Natural killer cell treated with Interleukin-12 subunit alpha and Interleukin-12 subunit beta and Interleukin-15 and Interleukin-18, amount 100 ng/mL, for 72 hours (primary cell): Measurements from ENCODE around the gene CPNE5. TPM values are rescaled to one million over a fixed set of nuclear protein-coding genes. Genes with fewer than 3 reads are reported as not detected.

Source experiments
- ATAC-seq, 2 donors: fragments of 150-1000 bp; cut with Tn5 transposase in 1 of 2; sonication (Bioruptor Pico), chemical (Tn5 transposase) in 1 of 2; 2 replicates each; pipeline ENCODE4 v1.10.0; 2021
- DNase-seq: peaks from one replicate; pipeline ENCODE4 v3.0.0; 2022; ENCODE audit warnings: low spot score
- H3K27ac Mint-ChIP-seq, 2 donors: 1 replicate in 1 of 2; 2 replicates in 1 of 2; pipeline ENCODE4 v1.8.0; 2022; ENCODE audit warnings: mixed read lengths in 2 of 2, mild to moderate bottlenecking in 1 of 2, moderate library complexity in 1 of 2
- H3K27me3 Mint-ChIP-seq, 2 donors: 1 replicate in 1 of 2; 2 replicates in 1 of 2; pipeline ENCODE4 v1.8.0; 2022; ENCODE audit warnings: mixed read lengths in 2 of 2
- H3K36me3 Mint-ChIP-seq: one replicate; pipeline ENCODE4 v1.8.0; 2022; ENCODE audit warnings: mixed read lengths
- H3K4me1 Mint-ChIP-seq, 2 donors: 1 replicate in 1 of 2; 2 replicates in 1 of 2; pipeline ENCODE4 v1.8.0; 2022; ENCODE audit warnings: low read depth in 2 of 2, mixed read lengths in 2 of 2, mild to moderate bottlenecking in 1 of 2
- H3K4me3 Mint-ChIP-seq: one replicate; pipeline ENCODE4 v1.8.0; 2022; ENCODE audit warnings: mixed read lengths
- H3K9me3 Mint-ChIP-seq: 2 replicates; pipeline ENCODE4 v1.8.0; 2022; ENCODE audit warnings: mixed read lengths
- total RNA-seq, 2 donors: library from RNA; stranded (reverse); gene quantifications; one replicate each; pipeline ENCODE4 v1.2.3, GENCODE V29; 2022

Gene CPNE5
- total RNA-seq, 2 donors from 2014 or later, result 2.9 to 4.0 TPM

DNA sequence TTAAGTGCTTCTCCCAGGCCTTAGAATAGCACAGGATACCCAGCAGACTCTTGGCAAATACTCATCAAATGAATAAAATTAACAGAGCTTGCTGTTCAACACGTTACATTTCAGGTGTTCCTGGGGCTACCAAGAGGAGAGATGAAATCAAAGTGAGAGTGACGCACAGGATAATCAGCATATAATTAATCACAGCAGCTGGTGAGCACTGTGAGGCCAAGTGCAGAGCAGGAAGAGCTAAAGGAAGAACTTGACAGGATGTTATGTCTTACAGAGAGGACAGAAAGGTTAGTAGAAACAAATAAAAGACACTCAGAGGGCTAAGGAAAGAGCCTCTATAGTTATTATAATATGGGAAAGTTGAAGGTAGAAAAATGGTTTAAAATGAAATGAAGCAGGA is 26.6 kb upstream of the CPNE5 start:
- Mint-ChIP-seq H3K36me3 (peaks cover 39% of the 10 kb centered on the region), H3K4me3 (no peak overlapping the region), H3K4me1 (peaks cover 39 to 52% of the 10 kb centered on the region in 2 donors), H3K27ac (no peak overlapping the region), H3K27me3 (no peaks in the 10 kb centered on the region), H3K9me3 (no peaks in the 10 kb centered on the region)
- ATAC-seq (no peak), DNase-seq (no peak)

DNA sequence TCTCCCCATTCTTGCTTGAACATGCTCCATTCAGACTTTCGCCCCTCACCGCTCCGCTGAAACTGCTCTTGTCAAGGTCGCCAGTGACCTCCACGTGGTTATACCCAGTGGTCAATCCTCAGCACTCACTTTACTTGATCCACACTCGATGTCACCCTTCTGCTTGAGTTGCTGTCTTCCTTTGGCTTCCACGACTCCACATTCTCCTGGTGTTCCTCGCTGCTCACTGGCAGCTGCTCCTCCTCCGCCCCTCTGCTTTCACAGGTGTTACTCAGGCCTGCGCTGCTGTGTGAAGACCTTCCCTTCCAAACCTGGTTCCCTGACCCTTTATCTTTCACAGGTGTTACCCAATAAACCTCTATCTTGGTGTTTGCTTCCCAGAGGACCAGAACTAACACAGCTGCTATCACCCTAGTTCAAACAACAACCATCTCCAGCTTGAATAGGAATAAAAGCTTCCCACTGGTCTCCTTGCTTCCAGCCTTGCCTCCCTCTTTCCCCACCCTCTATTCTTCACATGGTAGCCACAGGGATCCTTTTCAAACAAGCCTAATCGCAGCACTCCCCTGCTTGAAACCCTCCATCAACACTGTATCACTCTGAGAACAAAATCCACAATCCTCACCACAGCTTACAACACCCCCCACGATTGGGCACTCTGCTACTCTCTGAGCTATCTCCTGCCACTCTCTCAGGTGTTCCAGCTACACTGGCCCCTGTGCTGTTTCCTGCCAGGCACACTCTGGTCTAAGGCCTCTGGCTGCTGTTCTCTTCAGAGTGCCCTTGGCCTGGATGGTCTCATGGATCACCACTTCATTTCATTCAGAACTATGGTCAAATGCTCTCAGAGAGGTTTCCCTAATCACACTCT is 24.7 kb upstream of the CPNE5 start:
- no peaks in the 10 kb centered on the region for H3K9me3 Mint-ChIP-seq
- H3K27ac Mint-ChIP-seq, result peak overlapping the region in 1 of 2 donors; percentile 5
- no peak overlapping the region for H3K4me3 Mint-ChIP-seq
- DNase-seq (no peak), ATAC-seq (peak in 1 of 2 donors; percentile 27)
- H3K4me1 Mint-ChIP-seq, result peaks cover 33 to 43% of the 10 kb centered on the region in 2 donors
- H3K27me3 Mint-ChIP-seq, result no peaks in the 10 kb centered on the region
- H3K36me3 Mint-ChIP-seq, result peaks cover 33% of the 10 kb centered on the region

DNA sequence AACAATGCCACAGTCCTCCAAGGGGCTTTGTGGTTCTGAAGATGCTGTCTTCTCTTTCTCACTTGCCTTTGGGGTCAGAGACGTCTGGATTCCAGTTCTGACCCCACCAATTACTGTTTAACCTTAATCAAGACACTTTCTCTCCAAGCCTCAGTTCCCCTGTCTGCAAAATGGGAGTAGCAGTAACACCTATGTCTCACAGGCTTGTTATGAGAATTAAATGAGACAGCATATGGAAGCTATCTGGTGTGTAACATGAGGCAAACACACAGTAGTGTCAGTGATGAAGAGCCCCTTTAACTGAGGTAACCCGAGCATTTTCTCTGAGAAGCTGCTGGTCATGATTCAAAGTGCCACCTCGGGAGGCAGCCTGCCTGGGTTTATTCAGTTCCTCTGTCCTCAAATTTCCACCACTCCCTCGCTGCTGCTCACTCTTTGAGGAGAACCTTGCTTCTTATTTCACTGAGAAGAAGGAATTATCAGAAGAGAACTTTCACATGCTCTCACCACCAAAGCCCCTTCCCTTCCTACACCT is 23.7 kb upstream of the CPNE5 start:
- peak overlapping the region in 1 of 2 donors; percentile 5 for H3K27ac Mint-ChIP-seq

GRCh38 chr6:36862164-36862847 is 23.1 kb upstream of the CPNE5 start:
- Mint-ChIP-seq H3K27me3 (no peaks in the 10 kb centered on the region), H3K9me3 (no peaks in the 10 kb centered on the region), H3K27ac (no peak overlapping the region), H3K36me3 (peaks cover 22% of the 10 kb centered on the region), H3K4me1 (peaks cover 25 to 33% of the 10 kb centered on the region in 2 donors), H3K4me3 (no peak overlapping the region)
- ATAC-seq, result no peak
- no peak for DNase-seq

More for the DNA sequence above, 23.7 kb upstream of the CPNE5 start:
- H3K4me3 Mint-ChIP-seq, result no peak overlapping the region
- peaks cover 28% of the 10 kb centered on the region for H3K36me3 Mint-ChIP-seq
- ATAC-seq (no peak), DNase-seq (no peak)
- no peaks in the 10 kb centered on the region for H3K27me3 Mint-ChIP-seq
- peaks cover 30 to 39% of the 10 kb centered on the region in 2 donors for H3K4me1 Mint-ChIP-seq
- H3K9me3 Mint-ChIP-seq, result no peaks in the 10 kb centered on the region

DNA sequence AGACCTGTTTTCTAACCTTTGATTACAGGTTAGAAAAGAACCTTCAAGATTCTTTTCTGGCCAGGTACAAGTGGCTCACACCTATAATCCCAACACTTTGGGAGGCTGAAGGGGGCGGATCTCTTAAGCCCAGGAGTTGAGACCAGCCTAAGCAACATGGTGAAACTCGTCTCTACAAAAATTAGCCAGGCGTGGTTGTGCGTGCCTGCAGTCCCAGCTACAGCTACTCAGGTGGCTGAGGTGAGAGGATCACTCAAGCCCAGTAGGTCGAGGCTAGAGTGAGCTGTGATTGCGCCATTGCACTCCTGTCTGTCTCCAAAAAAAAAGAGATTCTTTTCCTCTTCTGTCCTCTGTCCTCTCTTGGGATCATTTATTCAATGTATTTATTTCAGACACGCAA is 20.9 kb upstream of the CPNE5 start:
- H3K4me3 Mint-ChIP-seq, result no peak overlapping the region
- H3K27me3 Mint-ChIP-seq, result no peaks in the 10 kb centered on the region
- no peak overlapping the region for H3K27ac Mint-ChIP-seq
- ATAC-seq (no peak), DNase-seq (no peak)
- peaks cover 16 to 20% of the 10 kb centered on the region in 2 donors for H3K4me1 Mint-ChIP-seq
- H3K36me3 Mint-ChIP-seq, result peaks cover 15% of the 10 kb centered on the region
- H3K9me3 Mint-ChIP-seq, result no peaks in the 10 kb centered on the region

DNA sequence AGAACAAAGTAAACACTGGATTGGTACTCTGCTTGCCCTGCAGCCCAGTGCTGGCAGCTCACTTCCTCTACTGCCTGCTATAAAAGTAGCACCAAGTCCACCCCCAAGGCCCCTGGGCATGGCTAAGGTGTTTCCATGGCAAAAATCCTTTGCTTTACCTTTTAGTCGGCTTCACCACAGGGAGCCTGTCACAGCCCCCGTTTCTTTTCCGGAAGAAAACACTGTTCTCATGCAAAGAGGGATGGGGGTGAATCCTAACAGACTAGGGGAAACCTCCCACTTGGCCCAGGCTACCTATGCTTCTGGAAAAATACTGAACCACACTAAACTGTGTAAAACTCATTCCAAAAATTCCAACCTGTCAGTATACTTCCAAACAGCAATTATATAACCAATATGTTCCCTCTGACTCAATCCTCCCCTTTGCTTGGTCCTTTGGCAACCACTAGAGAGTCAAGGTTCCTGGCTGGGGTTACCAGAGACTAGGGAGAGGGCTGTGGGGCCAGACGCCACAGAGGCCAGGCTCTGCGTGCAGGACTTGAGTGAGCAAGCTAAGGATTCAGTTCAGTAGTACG is 19.2 kb upstream of the CPNE5 start:
- peaks cover 4 to 10% of the 10 kb centered on the region in 2 donors for H3K4me1 Mint-ChIP-seq
- H3K4me3 Mint-ChIP-seq, result no peak overlapping the region
- ATAC-seq (no peak), DNase-seq (no peak)
- H3K9me3 Mint-ChIP-seq, result no peaks in the 10 kb centered on the region
- H3K36me3 Mint-ChIP-seq, result peaks cover 17% of the 10 kb centered on the region
- no peaks in the 10 kb centered on the region for H3K27me3 Mint-ChIP-seq
- H3K27ac Mint-ChIP-seq, result no peak overlapping the region

DNA sequence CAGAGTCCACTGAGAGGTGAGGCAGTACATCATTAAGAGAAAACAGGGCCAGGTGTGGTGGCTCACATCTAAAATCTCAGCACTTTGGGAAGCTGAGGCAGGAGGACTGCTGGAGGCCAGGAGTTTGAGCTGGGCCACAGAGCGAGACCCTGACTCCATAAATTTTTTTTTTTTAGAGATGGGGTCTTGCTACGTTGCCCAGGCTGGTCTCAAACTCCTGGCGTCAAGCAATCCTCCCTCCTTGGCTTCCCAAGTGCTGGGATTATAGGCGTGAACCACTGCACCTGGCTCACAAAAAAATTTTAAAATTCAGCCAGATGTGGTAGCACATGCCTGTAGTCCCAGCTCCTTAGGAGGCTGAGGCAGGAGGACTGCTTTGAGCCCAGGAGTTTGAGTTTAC is 18.1 kb upstream of the CPNE5 start:
- Mint-ChIP-seq H3K27ac (no peak overlapping the region), H3K9me3 (no peaks in the 10 kb centered on the region), H3K36me3 (peaks cover 23% of the 10 kb centered on the region), H3K4me3 (no peak overlapping the region), H3K4me1 (peaks cover 5 to 9% of the 10 kb centered on the region in 2 donors), H3K27me3 (no peaks in the 10 kb centered on the region)
- DNase-seq (no peak), ATAC-seq (no peak)

DNA sequence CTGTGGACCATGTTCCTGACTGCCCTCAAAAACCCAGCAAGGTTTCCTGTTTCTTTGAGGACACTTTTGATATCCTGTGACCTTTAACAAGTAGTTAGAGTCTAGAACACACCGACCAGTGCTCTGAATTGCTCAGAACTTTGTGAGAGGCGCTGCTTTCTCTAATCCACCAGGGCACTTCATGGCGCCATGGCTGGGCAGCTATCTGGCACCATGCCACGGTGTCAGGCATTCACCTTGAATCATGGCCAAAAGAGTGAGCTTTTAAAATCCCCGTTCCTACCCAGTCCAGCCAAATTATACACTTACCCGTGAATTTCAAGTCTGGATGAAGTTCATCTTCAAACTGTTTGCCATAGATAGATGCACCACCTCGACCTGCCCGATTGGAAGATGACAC is 17.0 kb upstream of the CPNE5 start:
- Mint-ChIP-seq H3K4me3 (no peak overlapping the region), H3K36me3 (peaks cover 31% of the 10 kb centered on the region), H3K27me3 (no peaks in the 10 kb centered on the region), H3K4me1 (peaks cover 5 to 9% of the 10 kb centered on the region in 2 donors), H3K9me3 (no peaks in the 10 kb centered on the region), H3K27ac (peak overlapping the region in 1 of 2 donors; percentile 34)
- ATAC-seq (no peak), DNase-seq (no peak)

DNA sequence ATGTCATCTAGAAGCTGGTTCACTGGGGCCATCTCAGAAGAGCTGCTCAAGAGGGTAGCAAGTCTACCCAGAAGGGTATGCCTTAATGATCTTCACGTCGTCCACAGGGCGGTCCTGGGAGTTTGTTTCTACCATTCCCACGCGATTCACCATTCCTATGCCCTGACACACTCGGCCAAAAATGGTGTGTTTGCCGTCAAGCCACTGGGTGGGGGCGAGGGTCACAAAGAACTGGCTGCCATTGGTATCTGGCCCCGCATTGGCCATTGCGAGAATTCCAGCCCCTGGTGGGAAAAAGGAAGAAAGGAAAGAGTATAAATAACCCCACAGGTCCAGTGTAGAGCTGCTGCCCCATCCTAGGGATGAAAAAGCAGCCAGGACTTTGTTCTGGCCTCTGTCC is 16.5 kb upstream of the CPNE5 start:
- Mint-ChIP-seq H3K27me3 (no peaks in the 10 kb centered on the region), H3K4me1 (peaks cover 5 to 9% of the 10 kb centered on the region in 2 donors), H3K36me3 (peaks cover 36% of the 10 kb centered on the region), H3K4me3 (no peak overlapping the region), H3K9me3 (no peaks in the 10 kb centered on the region), H3K27ac (no peak overlapping the region)
- no peak for ATAC-seq
- DNase-seq, result no peak

DNA sequence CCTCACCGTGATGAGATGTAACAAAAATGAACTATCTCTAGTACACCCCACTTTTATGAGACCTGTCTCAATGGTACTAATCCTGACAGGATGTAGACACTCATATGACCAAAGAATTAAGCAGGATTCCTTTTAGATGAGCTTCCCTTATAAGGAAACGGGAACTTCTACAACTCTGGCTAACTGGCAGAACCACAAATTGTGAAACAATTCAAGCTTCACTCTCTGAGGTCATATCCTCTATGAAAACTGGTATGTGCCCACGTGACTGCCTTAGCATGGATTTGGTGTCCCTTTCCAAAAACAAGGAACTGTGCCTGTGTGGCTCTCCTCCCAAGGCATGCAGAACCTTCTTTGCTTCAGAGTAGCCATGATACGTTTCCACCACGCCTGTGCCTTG is 14.1 kb upstream of the CPNE5 start:
- H3K36me3 Mint-ChIP-seq, result peaks cover 43% of the 10 kb centered on the region
- peaks cover 5 to 9% of the 10 kb centered on the region in 2 donors for H3K4me1 Mint-ChIP-seq
- DNase-seq (no peak), ATAC-seq (peak in 1 of 2 donors; percentile 52)
- no peaks in the 10 kb centered on the region for H3K9me3 Mint-ChIP-seq
- peak overlapping the region; percentile 21 to 44 for H3K27ac Mint-ChIP-seq
- no peak overlapping the region for H3K4me3 Mint-ChIP-seq
- peaks cover 0 to 2% of the 10 kb centered on the region in 2 donors for H3K27me3 Mint-ChIP-seq

GRCh38 chr6:36852481-36853147 is 13.4 kb upstream of the CPNE5 start:
- no peak for DNase-seq
- no peaks in the 10 kb centered on the region for H3K9me3 Mint-ChIP-seq
- H3K27me3 Mint-ChIP-seq, result peaks cover 0 to 2% of the 10 kb centered on the region in 2 donors
- no peak overlapping the region for H3K4me3 Mint-ChIP-seq
- peaks cover 5 to 9% of the 10 kb centered on the region in 2 donors for H3K4me1 Mint-ChIP-seq
- peak overlapping the region; percentile 21 to 44 for H3K27ac Mint-ChIP-seq
- peaks cover 43% of the 10 kb centered on the region for H3K36me3 Mint-ChIP-seq
- no peak for ATAC-seq

DNA sequence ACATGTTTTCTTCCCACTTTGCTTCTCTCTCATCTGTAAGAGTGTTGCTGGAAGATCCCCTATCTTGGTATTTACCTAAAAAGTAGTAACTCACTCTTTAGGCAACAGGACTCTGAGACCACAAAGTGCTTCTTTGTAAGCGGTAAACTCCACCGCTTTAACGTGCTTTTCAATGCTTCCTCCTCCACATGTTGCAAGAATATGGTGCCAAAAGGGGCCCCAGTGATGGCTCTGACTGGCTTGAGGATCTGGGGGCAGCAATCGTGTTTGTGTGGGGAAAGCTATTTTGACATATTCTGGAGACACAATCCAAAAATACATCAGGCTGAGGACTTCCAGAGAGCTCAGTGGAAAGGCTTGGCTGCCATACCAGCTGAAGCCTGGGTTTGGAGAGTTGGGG is 12.4 kb upstream of the CPNE5 start:
- H3K27ac Mint-ChIP-seq, result no peak overlapping the region
- peaks cover 43% of the 10 kb centered on the region for H3K36me3 Mint-ChIP-seq

GRCh38 chr6:36851149-36851614 is 11.9 kb upstream of the CPNE5 start:
- no peak for ATAC-seq
- no peaks in the 10 kb centered on the region for H3K9me3 Mint-ChIP-seq

More for the DNA sequence above, 12.4 kb upstream of the CPNE5 start:
- H3K9me3 Mint-ChIP-seq, result no peaks in the 10 kb centered on the region
- DNase-seq (no peak), ATAC-seq (no peak)
- peaks cover 0 to 2% of the 10 kb centered on the region in 2 donors for H3K27me3 Mint-ChIP-seq
- no peak overlapping the region for H3K4me3 Mint-ChIP-seq
- H3K4me1 Mint-ChIP-seq, result peaks cover 5 to 9% of the 10 kb centered on the region in 2 donors

More at GRCh38 chr6:36851149-36851614, 11.9 kb upstream of the CPNE5 start:
- H3K27ac Mint-ChIP-seq, result no peak overlapping the region
- H3K4me3 Mint-ChIP-seq, result no peak overlapping the region
- no peak for DNase-seq
- peaks cover 0 to 2% of the 10 kb centered on the region in 2 donors for H3K27me3 Mint-ChIP-seq
- peaks cover 43% of the 10 kb centered on the region for H3K36me3 Mint-ChIP-seq
- H3K4me1 Mint-ChIP-seq, result peaks cover 5 to 9% of the 10 kb centered on the region in 2 donors
